B cell (primary cell): ENCODE results near the gene CHIC2. TPM values are rescaled to one million over a fixed set of nuclear protein-coding genes. Genes with fewer than 3 reads are reported as not detected.

Experiments used
- ATAC-seq: fragments of 200-7000 bp; cut with Tn5 transposase; one replicate; pipeline ENCODE4 v1.10.0; 2021; ENCODE audit warnings: low read depth, mild to moderate bottlenecking, moderate number of reproducible peaks, moderate library complexity
- CTCF ChIA-PET: fragments of 350-600 bp; sonication (Branson Sonifier 250); formaldehyde crosslinking; loops from one replicate; lab custom pipeline; 2021; ENCODE audit warnings: antibody characterized with exemption, inconsistent platforms; lab: Charles Lee
- POLR2A ChIA-PET: fragments of 350-600 bp; sonication (Branson Sonifier 250); formaldehyde crosslinking; loops from one replicate; lab custom pipeline; 2021; ENCODE audit warnings: antibody characterized with exemption; lab: Charles Lee
- DNase-seq: peaks from one replicate; pipeline ENCODE4 v3.0.0; 2013
- H2AFZ ChIP-seq: 2 replicates; pipeline ENCODE4 v1.6.1; 2012; ENCODE audit warnings: mild to moderate bottlenecking, low read depth, low read length; ENCODE audit not compliant: insufficient read depth, poor library complexity, severe bottlenecking
- H3K27ac ChIP-seq, 2 donors: 1 replicate in 1 of 2; 2 replicates in 1 of 2; pipeline ENCODE4 v1.5.1; 2012 to 2013; ENCODE audit warnings: low read length in 2 of 2, mild to moderate bottlenecking in 2 of 2, moderate library complexity in 1 of 2
- H3K27me3 ChIP-seq, 4 experiments: fragments of 200-600 bp in 1 of 4; sonication (generic) in 1 of 4; replicated peaks in 1 of 4; 1 replicate in 2 of 4; 2 replicates in 2 of 4; pipeline versions ENCODE4 v1.6.1 to v1.7.0; 2013 to 2016; ENCODE audit warnings: low read length in 3 of 4, mild to moderate bottlenecking in 2 of 4, mixed read lengths in 1 of 4, moderate library complexity in 1 of 4; ENCODE audit not compliant: insufficient read depth in 4 of 4, control insufficient read depth in 3 of 4; ENCODE audit errors: control extremely low read depth in 1 of 4
- H3K36me3 ChIP-seq, 2 experiments: replicated peaks in 1 of 2; 1 replicate in 1 of 2; 2 replicates in 1 of 2; pipeline versions ENCODE4 v1.6.1 to v1.7.1; 2013; ENCODE audit warnings: low read length in 1 of 2; ENCODE audit not compliant: insufficient read depth in 2 of 2, control insufficient read depth in 1 of 2; ENCODE audit errors: control extremely low read depth in 1 of 2, extremely low read depth in 1 of 2
- H3K4me1 ChIP-seq, 2 donors: fragments of 200-600 bp in 1 of 2; sonication (generic) in 1 of 2; 1 replicate in 1 of 2; 2 replicates in 1 of 2; pipeline versions ENCODE4 v1.5.1 to v1.6.1; 2013 to 2017; ENCODE audit warnings: low read length in 2 of 2; ENCODE audit not compliant: control insufficient read depth in 2 of 2, insufficient read depth in 2 of 2
- H3K4me2 ChIP-seq: replicated peaks from 2 replicates; pipeline ENCODE3; 2012; ENCODE audit warnings: mild to moderate bottlenecking, low read depth, low read length; ENCODE audit not compliant: poor library complexity, severe bottlenecking
- H3K4me3 ChIP-seq, 5 experiments: fragments of 200-600 bp in 1 of 5; sonication (generic) in 1 of 5; 1 replicate in 3 of 5; 2 replicates in 2 of 5; pipeline versions ENCODE4 v1.5.1 to v1.7.0; 2011 to 2016; ENCODE audit warnings: low read length in 4 of 5, mild to moderate bottlenecking in 4 of 5, low read depth in 2 of 5, control low read depth in 1 of 5, moderate library complexity in 1 of 5; ENCODE audit not compliant: insufficient read depth in 1 of 5; ENCODE audit errors: control extremely low read depth in 1 of 5, extremely low read depth in 1 of 5
- H3K79me2 ChIP-seq: fragments of 200-600 bp; sonication (generic); one replicate; pipeline ENCODE4 v1.6.0; 2016; ENCODE audit warnings: low read length; ENCODE audit not compliant: control insufficient read depth, insufficient read depth
- H3K9ac ChIP-seq: fragments of 200-600 bp; sonication (generic); 2 replicates; pipeline ENCODE4 v1.6.1; 2017; ENCODE audit warnings: mild to moderate bottlenecking, low read length, moderate library complexity
- H3K9me3 ChIP-seq, 3 donors: one replicate each; pipeline versions ENCODE4 v1.6.1 to v1.7.1; 2013; ENCODE audit warnings: low read length in 2 of 3; ENCODE audit not compliant: control insufficient read depth in 2 of 3, insufficient read depth in 1 of 3; ENCODE audit errors: control extremely low read depth in 1 of 3
- H4K20me1 ChIP-seq: 2 replicates; pipeline ENCODE4 v1.6.0; 2012; ENCODE audit warnings: mild to moderate bottlenecking, low read length; ENCODE audit not compliant: insufficient read depth, control insufficient read depth, poor library complexity, severe bottlenecking
- H3K27ac Mint-ChIP-seq: one replicate; pipeline ENCODE4 v1.8.0; 2021; ENCODE audit warnings: mixed read lengths
- H3K27me3 Mint-ChIP-seq: one replicate; pipeline ENCODE4 v1.8.0; 2021; ENCODE audit warnings: mixed read lengths
- H3K4me1 Mint-ChIP-seq: one replicate; pipeline ENCODE4 v1.8.0; 2021; ENCODE audit warnings: mixed read lengths
- H3K4me3 Mint-ChIP-seq: one replicate; pipeline ENCODE4 v1.8.0; 2021; ENCODE audit warnings: mixed read lengths
- H3K9me3 Mint-ChIP-seq: one replicate; pipeline ENCODE4 v1.8.0; 2022; ENCODE audit warnings: mixed read lengths; ENCODE audit not compliant: insufficient read depth
- EZH2 ChIP-seq: IDR thresholded peaks from 2 replicates; pipeline ENCODE4 v1.6.1; 2012; ENCODE audit warnings: borderline replicate concordance, low read depth, mild to moderate bottlenecking, moderate library complexity, low read length; ENCODE audit not compliant: insufficient read depth, poor library complexity, severe bottlenecking
- WGBS: methylation state at CpG from one replicate; pipeline ENCODE4 v1.1.5; 2013; ENCODE audit warnings: missing lambda C conversion rate; ENCODE audit not compliant: insufficient coverage; 5-methylcytosine and 5-hydroxymethylcytosine counted together
- intact Hi-C: fragments of 100-400 bp; cut with micrococcal nuclease; formaldehyde crosslinking; loops from one replicate; pipeline ENCODE4 v1.10.0; 2022
- polyA plus RNA-seq: library from polyadenylated mRNA; depleted of rRNA; stranded (reverse); fragments of >200 nt; gene quantifications from 2 replicates; pipeline ENCODE4 v1.2.3, GENCODE V29; 2012
- total RNA-seq, 2 donors: library from RNA; stranded (reverse); fragments of 120-200 nt in 1 of 2; gene quantifications; 1 replicate in 1 of 2; 2 replicates in 1 of 2; pipeline versions ENCODE4 v1.2.3 to v1.2.4, GENCODE V29; 2013 to 2022
- TF ChIP-seq, protein P1 (sequence below): fragments of 200-600 bp; IDR thresholded peaks from one replicate; pipeline ENCODE4 v1.8.0; 2022; ENCODE audit warnings: antibody characterized with exemption, mild to moderate bottlenecking

Gene CHIC2
- total and polyA plus RNA-seq, 2 donors (not counting 1 experiment from before 2014, with no cell fraction given) = 20.2 to 37.7 TPM

DNA sequence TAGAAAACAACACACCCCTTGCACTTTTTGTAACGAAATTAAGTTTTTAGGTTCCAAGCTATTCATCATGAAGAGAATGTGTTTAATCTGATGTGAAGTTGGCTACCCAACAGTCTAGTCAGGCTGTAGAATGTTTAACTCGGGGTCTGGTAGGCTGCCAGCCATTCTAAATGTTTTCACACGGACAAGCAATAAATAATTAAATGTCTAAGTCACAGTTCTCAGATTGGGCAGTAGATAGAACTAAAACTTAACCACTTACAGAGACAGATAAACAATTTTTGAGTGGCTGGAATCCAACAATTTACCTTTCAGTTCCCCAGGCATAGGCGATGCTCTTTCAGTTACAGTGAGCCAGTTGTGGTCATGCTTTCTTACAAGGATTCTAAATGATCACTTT lies 66.5 kb downstream of the CHIC2 start:
- DNase-seq (no peak), ATAC-seq (no peak)
- no peak overlapping the region for H3K4me2 ChIP-seq
- intact Hi-C loops = no loop called here
- H3K27ac ChIP-seq = no peak overlapping the region
- no peaks in the 10 kb centered on the region for H3K79me2 ChIP-seq
- no peak for TF ChIP-seq EZH2
- TF ChIP-seq, protein P1, sequence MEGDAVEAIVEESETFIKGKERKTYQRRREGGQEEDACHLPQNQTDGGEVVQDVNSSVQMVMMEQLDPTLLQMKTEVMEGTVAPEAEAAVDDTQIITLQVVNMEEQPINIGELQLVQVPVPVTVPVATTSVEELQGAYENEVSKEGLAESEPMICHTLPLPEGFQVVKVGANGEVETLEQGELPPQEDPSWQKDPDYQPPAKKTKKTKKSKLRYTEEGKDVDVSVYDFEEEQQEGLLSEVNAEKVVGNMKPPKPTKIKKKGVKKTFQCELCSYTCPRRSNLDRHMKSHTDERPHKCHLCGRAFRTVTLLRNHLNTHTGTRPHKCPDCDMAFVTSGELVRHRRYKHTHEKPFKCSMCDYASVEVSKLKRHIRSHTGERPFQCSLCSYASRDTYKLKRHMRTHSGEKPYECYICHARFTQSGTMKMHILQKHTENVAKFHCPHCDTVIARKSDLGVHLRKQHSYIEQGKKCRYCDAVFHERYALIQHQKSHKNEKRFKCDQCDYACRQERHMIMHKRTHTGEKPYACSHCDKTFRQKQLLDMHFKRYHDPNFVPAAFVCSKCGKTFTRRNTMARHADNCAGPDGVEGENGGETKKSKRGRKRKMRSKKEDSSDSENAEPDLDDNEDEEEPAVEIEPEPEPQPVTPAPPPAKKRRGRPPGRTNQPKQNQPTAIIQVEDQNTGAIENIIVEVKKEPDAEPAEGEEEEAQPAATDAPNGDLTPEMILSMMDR = no peak
- H3K4me1 ChIP-seq = no peaks in the 10 kb centered on the region
- no peak overlapping the region for H3K27ac Mint-ChIP-seq
- no CpG with 5 or more reads among the region's 4 CpGs for WGBS
- H3K27me3 Mint-ChIP-seq = no peaks in the 10 kb centered on the region
- H3K36me3 ChIP-seq = peaks cover 0 to 3% of the 10 kb centered on the region in 2 experiments
- ChIA-PET CTCF (no interaction called here), POLR2A (interaction anchor here (0.5 kb wide), 1 partner anchor 839 kb away, joined by 3 read pairs; no protein-coding TSS in a partner anchor)
- H3K9ac ChIP-seq = no peak overlapping the region
- no peaks in the 10 kb centered on the region for H3K9me3 ChIP-seq
- peaks cover 18% of the 10 kb centered on the region for H3K4me1 Mint-ChIP-seq
- no peak overlapping the region for H3K4me3 Mint-ChIP-seq
- H3K4me3 ChIP-seq = no peak overlapping the region
- H3K9me3 Mint-ChIP-seq = no peaks in the 10 kb centered on the region
- no peak overlapping the region for H2AFZ ChIP-seq
- H3K27me3 ChIP-seq = no peaks in the 10 kb centered on the region
- no peaks in the 10 kb centered on the region for H4K20me1 ChIP-seq

DNA sequence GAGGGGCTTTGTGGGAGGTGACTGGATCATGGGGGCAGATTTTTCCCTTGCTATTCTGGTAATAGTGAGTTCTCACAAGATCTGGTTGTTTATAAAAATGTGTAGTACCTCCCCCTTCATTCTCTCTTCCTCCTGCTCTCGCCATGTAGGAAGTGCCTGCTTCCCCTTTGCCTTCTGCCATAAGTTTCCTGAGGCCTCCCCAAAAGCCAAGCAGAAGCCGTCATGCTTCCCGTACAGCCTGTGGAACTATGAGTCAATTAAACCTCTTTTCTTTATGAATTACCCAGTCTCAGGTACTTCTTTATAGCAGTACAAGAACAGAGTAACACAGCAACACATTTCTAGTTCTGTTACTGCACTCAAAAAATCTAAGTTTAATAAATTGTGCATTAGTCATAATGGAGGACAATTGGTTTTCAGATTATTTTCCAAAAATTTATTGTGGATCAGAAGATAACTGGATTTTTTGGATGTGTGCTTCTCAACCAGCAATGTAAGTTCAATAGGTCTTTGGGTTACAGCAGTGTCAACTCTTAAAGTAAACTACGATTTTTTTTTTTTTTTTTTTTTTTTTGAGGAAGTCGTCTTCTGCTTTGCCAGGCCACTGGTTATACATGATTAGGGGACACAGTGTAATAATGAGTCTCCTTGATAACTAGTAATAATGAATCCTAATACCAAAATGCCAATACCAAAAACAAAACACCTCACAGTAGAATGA lies 69.9 kb downstream of the CHIC2 start:
- DNase-seq (no peak), ATAC-seq (no peak)
- H3K4me3 Mint-ChIP-seq = no peak overlapping the region
- Histone ChIP-seq H4K20me1 (no peaks in the 10 kb centered on the region), H3K4me2 (no peak overlapping the region), H3K9me3 (no peaks in the 10 kb centered on the region), H3K4me1 (no peaks in the 10 kb centered on the region), H3K79me2 (no peaks in the 10 kb centered on the region), H3K27me3 (no peaks in the 10 kb centered on the region), H3K36me3 (no peaks in the 10 kb centered on the region), H3K4me3 (no peak overlapping the region), H3K27ac (no peak overlapping the region), H2AFZ (no peak overlapping the region), H3K9ac (no peak overlapping the region)
- H3K27me3 Mint-ChIP-seq = no peaks in the 10 kb centered on the region
- no peaks in the 10 kb centered on the region for H3K9me3 Mint-ChIP-seq
- H3K27ac Mint-ChIP-seq = no peak overlapping the region
- POLR2A ChIA-PET = no interaction called here
- TF ChIP-seq, protein P1 = no peak
- TF ChIP-seq EZH2 = no peak
- intact Hi-C loops = no loop called here
- no CpG with 5 or more reads among the region's 5 CpGs for WGBS
- CTCF ChIA-PET = no interaction called here
- H3K4me1 Mint-ChIP-seq = peaks cover 18% of the 10 kb centered on the region
